NCI-H1092 (cell line): Measurements from ENCODE around the gene KRTAP1-1.
"Not testable (repeated sequence)": the region's sequence is repeated elsewhere in the genome, so short reads cannot be mapped to it uniquely, and the experiment has no call there.

Experiments
- DNase-seq: peaks from one replicate; lab custom pipeline; 2025; lab: John Stamatoyannopoulos, UW

The KRTAP1-1 gene

DNA sequence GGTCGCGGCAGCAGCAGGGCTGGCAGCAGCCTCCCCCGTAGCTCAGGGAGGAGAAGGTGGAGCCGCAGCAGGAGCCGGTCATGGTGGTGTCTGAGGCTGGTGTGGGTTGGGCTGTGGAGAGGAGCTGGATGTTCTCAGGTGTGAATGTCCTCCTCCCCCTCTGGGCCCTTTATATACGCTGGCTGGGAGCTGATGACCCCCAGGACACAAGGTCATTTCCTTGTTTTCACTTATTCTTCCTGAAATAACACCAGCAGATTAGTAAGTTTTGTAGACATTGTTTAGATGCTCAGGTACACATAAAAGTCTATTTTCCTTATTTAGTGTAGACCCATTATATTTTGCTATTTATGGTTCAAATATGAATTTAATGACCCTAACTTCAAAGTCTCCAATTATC, 13.9 kb upstream of the KRTAP1-1 start, which contains the start of gene KRTAP2-2:
Gene KRTAP2-2, minus strand, starts transcription at position 101 of the 400 bp plus-strand sequence. Its CDS starts 19 bp downstream, at position 82.
- not testable (repeated sequence) for DNase-seq

GRCh38 chr17:41054556-41054955, 13.3 kb upstream of the KRTAP1-1 start:
- not testable (repeated sequence) for DNase-seq

DNA sequence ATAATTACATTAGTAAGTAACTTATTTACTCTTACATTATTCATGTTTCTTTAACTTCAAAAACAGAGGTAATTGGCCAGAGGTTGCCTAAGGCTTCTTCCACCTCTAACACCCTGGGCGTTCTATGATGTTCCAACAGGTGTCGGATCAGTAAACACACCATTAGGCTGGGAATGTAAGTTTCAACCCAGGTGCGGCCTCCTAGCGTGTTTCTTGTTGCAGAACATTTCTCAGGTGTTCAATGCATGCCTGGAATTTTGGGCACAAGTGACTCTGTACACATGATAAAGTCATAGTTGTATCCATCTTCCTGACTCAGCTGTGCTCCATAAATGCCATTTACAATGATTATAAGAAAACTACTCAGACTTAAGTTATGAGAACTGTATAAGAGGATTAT, 12.8 kb upstream of the KRTAP1-1 start:
- no peak for DNase-seq

DNA sequence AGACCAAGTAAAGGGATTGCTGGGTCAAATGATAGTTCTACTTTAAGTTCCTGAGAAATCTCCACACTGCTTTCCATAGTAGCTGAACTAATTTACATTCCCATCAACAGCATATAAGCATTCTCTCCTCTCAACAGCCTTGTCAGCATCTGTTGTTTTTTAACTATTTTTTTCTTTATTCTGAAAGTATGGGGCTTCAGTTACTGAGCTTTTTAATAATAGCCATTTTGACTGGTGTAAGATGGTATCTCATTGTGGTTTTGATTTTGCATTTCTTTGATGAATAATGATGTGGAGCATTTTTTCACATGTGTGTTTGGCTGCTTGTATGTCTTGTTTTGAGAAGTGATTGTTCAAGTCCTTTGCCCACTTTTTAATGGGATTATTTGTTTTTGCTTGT, 11.3 kb upstream of the KRTAP1-1 start:
- DNase-seq: no peak

DNA sequence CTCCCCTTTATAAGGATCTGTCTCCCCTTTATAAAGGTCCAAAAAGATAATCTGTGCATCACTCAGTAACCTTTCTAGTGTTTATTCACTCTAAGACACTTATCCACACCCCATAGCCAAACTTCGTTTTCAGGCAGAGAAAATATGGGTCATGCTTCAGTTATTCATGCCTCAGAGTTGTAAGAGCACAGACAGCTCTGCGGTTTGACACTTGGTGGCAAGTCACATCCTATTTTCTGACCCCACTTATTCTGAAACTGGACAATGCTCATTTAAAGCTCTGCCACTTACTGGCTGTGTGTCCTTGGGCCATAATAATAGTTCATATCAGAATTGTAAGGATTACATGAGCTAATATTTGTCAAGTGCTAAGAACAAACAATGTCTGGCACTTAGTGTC, 7.9 kb upstream of the KRTAP1-1 start:
- DNase-seq: no peak

DNA sequence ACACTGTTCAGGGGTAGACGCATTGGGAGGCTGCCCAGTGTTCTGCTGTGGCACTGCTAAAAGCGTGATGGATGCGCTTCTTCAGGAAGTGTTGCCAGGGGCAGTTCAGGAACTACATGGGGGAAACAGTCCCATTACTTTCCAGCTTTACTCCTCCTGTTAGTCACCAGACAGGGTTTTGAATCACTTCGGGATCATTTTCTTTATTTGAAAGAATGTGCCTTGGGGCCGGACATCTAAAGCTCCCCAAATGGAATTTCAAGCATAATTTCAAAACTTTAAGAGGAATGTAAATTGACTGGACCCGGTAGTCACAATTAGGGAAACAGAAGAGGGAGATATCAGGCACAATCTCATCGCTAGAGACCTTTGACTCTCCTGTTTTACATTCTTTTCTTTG, 7.2 kb upstream of the KRTAP1-1 start:
- DNase-seq: no peak

DNA sequence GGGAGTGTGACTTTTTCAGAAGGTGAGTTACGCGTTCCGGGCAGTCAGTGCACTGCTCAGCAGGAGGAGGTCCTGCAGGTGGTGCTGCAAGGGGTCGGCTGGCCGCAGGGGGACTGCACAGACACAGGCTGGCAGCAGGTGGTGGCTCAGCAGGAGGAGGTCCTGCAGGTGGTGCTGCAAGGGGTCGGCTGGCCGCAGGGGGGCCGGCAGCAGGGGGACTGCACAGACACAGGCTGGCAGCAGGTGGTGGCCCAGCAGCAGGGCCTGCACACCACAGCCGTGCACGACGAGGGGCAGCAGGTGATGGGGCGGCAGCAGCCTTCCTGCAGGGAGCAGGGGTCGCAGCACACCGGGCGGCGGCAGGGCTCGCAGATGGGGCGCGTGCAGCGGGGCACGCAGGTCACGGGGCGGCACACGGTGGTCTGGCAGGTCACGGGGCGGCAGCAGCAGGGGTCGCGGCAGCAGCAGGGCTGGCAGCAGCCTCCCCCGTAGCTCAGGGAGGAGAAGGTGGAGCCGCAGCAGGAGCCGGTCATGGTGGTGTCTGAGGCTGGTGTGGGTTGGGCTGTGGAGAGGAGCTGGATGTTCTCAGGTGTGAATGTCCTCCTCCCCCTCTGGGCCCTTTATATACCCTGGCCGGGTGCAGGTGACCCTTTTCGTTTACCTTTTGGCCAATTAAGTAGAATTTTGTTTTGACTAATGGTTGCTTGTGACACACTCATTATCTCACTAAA, 5.7 kb upstream of the KRTAP1-1 start, which contains the start of gene KRTAP2-1:
Gene KRTAP2-1, minus strand, starts transcription at position 582 of the 731 bp plus-strand sequence. Its CDS starts 49 bp downstream, at position 533.
- not testable (repeated sequence) for DNase-seq

DNA sequence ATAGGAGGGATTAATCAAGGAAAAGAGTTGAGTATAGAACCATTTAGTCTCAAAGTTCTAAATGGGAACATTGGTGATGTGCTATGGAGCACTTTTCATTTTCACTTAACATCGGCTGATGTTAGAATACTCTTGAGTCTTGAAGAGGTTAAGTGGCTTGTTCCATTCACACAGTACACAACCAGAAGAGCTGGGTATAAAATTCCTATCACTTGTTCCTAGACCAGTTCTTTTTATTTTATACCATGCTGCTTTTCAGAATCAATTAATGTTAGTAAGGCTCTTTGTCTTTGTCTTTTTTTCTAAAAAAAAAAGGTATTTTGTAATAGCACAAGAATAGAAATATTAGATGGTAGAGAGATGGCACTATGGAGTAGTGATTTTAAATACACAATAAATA, 1.7 kb upstream of the KRTAP1-1 start:
- no peak for DNase-seq

GRCh38 chr17:41037853-41038350, 3.3 kb downstream of the KRTAP1-1 start:
- DNase-seq: no peak

- DNase-seq: not testable (repeated sequence)
These were observed 6.8 kb downstream of the KRTAP1-1 start, which contains the start of gene KRTAP1-3 for GRCh38 chr17:41034346-41034935. TSS of gene KRTAP1-3 (minus strand) at chr17:41034874. CDS start at chr17:41034821, 53 bp downstream.

- DNase-seq: no peak
These were observed 11.5 kb downstream of the KRTAP1-1 start, which contains the start of gene KRTAP1-4 for GRCh38 chr17:41029633-41030245. TSS of gene KRTAP1-4 (minus strand) at chr17:41030195. CDS start at chr17:41030078, 117 bp downstream.

DNA sequence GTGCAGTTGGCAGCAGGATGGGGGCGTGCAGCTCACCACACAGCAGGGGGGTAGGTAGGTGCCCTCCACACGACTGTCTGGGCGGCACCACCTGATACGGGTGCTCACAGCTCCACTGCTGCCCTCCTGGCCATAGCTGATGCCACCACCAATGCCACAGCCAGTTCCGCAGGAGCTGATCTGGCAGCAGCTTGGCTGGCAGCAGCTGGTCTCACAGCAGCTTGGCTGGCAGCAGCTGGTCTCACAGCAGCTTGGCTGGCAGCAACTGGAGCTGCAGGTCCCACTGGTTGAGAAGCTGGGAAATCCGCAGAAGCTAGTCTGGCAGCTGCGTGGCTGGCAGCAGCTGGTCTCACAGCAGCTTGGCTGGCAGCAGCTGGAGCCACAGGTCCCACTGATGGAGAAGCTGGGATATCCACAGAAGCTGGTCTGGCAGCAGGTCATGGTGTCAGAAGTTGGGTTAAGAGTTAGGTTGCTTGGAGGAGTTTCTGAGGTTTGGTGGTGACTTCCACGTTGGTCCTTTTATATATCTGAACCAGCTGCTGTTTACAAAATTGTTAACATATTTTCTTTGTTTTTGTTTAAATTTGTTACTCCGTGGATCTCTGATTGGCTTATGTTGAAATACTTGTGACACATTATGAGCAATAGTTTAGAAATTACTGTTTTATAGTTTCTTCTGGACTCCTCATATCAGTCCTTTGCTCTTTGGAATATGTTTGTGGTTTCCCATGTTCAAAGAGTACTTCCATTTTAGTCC, 14.4 kb downstream of the KRTAP1-1 start, which contains the start of gene KRTAP1-5:
Gene KRTAP1-5, minus strand, starts transcription at position 494 of the 757 bp plus-strand sequence. Its CDS starts 53 bp downstream, at position 441.
- DNase-seq: no peak

GRCh38 chr17:41024697-41025096, 16.6 kb downstream of the KRTAP1-1 start:
- no peak for DNase-seq

DNA sequence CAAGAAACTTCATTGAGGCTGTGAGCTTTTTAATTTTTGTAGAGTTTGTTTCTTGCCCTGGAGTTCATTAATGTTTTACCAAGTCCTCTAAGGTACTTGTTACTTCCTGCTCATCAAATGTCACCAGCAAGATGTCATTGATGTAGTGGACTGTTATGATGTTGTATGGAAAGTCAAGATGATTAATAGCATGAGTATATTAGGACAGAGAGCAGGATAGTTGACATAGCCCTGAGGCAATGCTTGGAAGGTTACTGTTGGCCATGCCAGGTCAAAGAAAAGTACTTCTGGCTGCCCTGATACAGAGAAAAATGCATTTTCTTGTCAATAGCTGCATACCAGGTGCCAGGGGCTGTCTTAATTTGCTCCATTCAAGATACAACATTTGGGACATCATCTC, 20.9 kb downstream of the KRTAP1-1 start:
- DNase-seq: no peak

- no peak for DNase-seq
These were observed 21.8 kb downstream of the KRTAP1-1 start for GRCh38 chr17:41019415-41019814.

DNA sequence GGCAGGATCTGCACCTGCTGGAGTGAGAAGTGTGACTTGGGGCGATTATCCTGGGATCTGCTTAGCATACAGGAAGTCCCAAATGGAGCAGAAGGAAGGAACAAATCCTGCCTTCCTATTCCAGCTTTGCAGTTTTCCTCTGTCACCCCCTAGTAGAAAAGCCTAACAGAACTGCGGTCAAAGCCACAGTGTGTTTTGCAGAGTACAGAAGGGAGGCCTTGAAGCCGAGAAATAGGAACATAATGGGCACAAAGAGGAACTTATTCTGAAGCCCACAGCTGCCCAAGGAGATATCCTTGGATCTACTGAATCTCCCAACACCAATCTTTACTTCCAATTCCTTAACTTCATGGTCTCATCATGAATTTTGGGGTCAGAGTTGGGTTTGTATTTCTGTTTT, 22.7 kb downstream of the KRTAP1-1 start:
- DNase-seq: no peak

DNA sequence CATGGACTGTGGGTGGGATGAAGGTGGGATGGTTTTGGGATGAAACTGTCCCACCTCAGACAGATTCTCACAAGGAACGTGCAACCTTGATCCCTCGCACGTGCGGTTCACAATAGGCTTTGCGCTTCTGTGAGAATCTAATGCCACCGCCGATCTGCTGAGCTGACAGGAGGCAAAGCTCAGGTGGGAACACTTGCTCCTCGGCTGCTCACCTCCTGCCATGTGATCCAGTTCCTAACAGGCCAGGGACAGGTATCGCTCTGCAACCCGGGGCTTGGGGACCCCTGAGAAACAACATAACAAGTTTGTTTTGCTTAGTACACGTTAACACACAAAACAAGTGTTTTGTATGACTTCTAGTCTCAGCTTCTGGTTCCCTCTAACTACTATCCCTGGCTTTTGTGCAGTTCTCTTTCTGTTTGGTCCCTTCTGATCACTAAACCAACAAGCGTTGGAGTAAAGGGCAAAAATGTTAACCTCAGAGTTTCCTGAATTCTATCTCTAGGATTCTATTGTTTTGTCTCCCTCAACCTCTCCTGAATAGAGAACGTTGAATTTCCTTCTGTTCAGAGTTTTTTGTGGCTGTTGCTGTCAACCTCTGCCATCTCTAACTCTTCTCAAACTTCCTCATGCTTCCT, 24.6 kb downstream of the KRTAP1-1 start:
- DNase-seq: no peak

- DNase-seq: no peak
These were observed 25.8 kb downstream of the KRTAP1-1 start for GRCh38 chr17:41015454-41015853.

DNA sequence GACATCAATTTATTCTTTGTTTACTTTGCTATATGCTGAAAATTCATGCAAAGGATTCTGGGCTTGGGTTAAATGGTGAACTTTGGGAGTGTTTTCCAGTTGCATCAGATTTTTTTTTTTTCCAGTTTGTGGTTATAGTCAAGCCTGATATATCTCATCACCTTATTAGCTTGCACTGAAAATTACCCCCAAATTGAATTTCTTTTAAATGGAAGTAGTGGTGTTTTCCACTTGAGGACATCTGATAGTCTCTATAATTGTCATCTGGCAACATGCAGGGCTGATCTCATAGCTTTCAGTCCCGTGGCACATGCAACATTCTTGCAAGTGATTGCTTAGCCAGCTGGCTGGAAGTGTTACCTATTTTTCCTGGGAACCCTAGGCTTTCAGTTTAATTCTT, 27.6 kb downstream of the KRTAP1-1 start:
- DNase-seq: no peak

DNA sequence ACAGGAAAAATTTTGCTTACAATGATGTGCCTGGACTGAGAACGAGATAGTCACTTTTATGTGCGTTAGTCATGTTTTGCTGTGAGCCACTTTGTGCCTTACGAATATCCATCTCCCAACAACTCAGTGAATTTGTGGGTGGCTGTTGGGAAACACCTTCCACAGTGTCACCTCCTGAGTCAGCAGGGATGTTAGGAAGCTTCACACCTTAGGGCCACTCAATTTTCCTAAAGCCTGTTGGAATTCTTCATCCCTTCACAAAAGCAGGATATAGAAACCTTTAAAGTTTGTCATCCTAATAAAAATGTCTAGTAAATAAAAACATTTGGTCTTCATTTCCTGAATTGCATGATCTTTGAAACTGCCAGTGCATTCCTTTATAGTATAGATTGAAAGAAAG, 28.1 kb downstream of the KRTAP1-1 start:
- no peak for DNase-seq
